Smooth muscle cell of the coronary artery (primary cell): ENCODE data around the gene MBOAT1. TPM values are rescaled to one million over a fixed set of nuclear protein-coding genes. Genes with fewer than 3 reads are reported as not detected.

ENCODE experiments used
- total RNA-seq: library from RNA; depleted of rRNA; stranded (reverse); fragments of >200 nt; gene quantifications from 2 replicates; pipeline ENCODE4 v1.2.3, GENCODE V29; 2014; ENCODE audit warnings: low replicate concordance

Gene MBOAT1
- 1.3 and 5.3 TPM in 2 replicates for total RNA-seq

GRCh38 chr6:20212392-20213111 is at the start of gene MBOAT1:
MBOAT1 (minus strand) TSS chr6:20212469; CDS start chr6:20212234, 235 bp downstream.

Other genes starting within 250 kb of the MBOAT1 start
- gene E2F3, start 189.4 kb upstream of the MBOAT1 start, total RNA-seq: 0.82 and 4.5 TPM in 2 replicates